ENCODE results near the gene EPHA4.

The EPHA4 gene

DNA sequence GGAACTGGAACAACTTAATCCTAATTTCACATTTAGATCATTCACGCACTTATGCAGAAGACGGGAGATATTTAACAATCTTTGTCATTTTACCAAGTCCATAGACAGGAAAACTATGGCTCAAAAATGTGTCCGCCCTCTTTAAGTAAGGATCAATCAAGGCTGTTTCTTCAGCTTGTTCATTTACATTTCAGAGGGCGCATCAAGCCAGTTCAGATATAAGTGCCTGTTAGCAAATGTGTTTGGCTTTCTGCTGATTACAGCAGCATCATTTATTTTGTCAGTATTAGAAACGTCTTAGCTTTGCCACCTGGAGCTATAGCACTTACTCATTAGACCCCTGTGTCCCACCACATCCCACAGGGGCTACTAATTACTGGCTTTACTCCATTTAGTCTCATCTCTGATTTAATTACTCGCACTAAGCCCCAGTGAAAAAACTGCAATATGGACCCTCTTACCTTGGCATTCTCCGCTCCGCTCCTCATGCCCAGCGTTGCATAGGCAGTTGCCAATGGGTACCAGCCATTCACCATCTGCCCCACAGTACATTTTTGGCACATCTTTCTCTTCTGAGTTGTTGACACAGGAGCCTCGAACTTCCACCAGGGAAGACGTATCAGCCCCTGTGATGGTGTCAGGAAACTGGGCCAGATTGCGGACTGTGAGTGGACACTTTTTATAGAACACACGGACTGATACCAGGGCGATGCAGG is 8.7 kb downstream of the EPHA4 start:
- no peak overlapping the region for H3K27ac ChIP-seq
- TF ChIP-seq, protein P1, sequence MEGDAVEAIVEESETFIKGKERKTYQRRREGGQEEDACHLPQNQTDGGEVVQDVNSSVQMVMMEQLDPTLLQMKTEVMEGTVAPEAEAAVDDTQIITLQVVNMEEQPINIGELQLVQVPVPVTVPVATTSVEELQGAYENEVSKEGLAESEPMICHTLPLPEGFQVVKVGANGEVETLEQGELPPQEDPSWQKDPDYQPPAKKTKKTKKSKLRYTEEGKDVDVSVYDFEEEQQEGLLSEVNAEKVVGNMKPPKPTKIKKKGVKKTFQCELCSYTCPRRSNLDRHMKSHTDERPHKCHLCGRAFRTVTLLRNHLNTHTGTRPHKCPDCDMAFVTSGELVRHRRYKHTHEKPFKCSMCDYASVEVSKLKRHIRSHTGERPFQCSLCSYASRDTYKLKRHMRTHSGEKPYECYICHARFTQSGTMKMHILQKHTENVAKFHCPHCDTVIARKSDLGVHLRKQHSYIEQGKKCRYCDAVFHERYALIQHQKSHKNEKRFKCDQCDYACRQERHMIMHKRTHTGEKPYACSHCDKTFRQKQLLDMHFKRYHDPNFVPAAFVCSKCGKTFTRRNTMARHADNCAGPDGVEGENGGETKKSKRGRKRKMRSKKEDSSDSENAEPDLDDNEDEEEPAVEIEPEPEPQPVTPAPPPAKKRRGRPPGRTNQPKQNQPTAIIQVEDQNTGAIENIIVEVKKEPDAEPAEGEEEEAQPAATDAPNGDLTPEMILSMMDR (conservative IDR thresholded peaks at IDR 0.05; ENCODE audit: low read depth) = no peak
- ChIA-PET POLR2A (ENCODE audit: low non-redundant PET) (no interaction called here), CTCF (interaction anchor here (0.7 kb wide), 1 partner anchor 61 kb away, joined by 3 read pairs; no protein-coding TSS in a partner anchor)
- DNase-seq (ENCODE audit: low spot score) = no peak

DNA sequence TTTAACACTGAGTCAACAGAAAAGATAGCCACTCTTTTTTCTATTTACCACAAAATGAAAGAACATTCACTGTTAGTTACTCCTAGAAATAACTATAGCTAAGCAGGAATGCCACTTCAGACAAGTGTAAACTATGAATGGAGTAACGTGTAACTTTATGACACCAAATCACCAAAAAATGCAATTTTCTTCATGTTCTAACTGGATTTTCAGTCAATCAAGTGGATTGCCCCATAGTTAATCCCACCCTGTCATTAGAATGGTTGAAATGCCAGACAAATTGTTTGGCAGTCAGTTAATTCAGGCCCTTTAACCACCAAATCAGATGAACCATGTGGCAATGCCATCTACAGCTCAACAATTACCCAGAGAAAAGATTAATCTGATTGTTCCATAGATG is 9.9 kb downstream of the EPHA4 start:
- ChIA-PET POLR2A (ENCODE audit: low non-redundant PET) (no interaction called here), CTCF (interaction anchor here (0.7 kb wide), 1 partner anchor 1759 kb away, joined by 8 read pairs; no protein-coding TSS in a partner anchor)
- TF ChIP-seq, protein P1 (conservative IDR thresholded peaks at IDR 0.05; ENCODE audit: low read depth) = no peak
- no peak for DNase-seq (ENCODE audit: low spot score)
- no peak overlapping the region for H3K27ac ChIP-seq

DNA sequence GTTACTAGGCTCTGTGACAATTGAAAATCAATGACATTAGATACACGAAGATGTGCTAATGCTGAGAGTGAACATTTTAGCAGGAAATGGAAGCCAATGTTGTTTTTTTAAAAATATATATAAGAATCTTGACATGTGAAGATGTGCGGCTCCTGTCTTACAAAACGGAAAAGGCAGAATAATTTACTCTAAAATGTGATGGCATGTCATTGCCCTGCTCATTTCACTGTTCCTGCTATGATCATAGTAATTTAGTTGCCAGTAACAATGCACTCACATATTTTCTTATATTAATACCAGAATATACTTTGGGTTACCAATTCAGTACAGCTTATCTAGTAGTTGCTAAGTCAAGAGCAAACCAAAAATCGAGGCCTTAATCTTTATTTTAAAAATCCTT is 10.3 kb downstream of the EPHA4 start:
- CTCF ChIA-PET = interaction anchor here (0.7 kb wide), 1 partner anchor 1759 kb away, joined by 8 read pairs; no protein-coding TSS in a partner anchor
- no peak for DNase-seq (ENCODE audit: low spot score)
- POLR2A ChIA-PET (ENCODE audit: low non-redundant PET) = no interaction called here
- no peak overlapping the region for H3K27ac ChIP-seq
- TF ChIP-seq, protein P1 (conservative IDR thresholded peaks at IDR 0.05; ENCODE audit: low read depth) = no peak

DNA sequence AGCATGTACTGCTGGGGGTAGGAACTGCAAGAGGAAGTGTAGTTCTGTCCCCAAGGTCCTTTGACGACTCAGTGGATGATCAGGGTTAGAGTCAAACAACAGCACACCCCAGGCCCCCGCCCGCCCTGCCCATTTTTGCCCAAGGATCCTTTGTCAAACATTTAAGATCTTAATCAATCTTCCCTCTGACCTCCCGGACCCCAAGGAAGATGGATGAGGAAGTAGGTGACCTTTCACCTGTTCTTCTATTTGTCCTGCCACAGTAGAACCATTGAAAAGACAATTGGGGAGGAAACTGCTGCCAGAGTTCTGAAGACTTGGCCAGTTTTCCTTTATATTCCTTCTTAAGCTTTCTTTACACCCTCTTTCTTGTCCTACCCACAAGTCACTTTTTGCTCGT is 12.1 kb downstream of the EPHA4 start:
- H3K27ac ChIP-seq = no peak overlapping the region
- ChIA-PET CTCF (interaction anchor here (0.7 kb wide), 1 partner anchor 1198 kb away, joined by 3 read pairs; no protein-coding TSS in a partner anchor), POLR2A (ENCODE audit: low non-redundant PET) (no interaction called here)
- DNase-seq (ENCODE audit: low spot score) = no peak
- TF ChIP-seq, protein P1 (conservative IDR thresholded peaks at IDR 0.05; ENCODE audit: low read depth) = no peak

DNA sequence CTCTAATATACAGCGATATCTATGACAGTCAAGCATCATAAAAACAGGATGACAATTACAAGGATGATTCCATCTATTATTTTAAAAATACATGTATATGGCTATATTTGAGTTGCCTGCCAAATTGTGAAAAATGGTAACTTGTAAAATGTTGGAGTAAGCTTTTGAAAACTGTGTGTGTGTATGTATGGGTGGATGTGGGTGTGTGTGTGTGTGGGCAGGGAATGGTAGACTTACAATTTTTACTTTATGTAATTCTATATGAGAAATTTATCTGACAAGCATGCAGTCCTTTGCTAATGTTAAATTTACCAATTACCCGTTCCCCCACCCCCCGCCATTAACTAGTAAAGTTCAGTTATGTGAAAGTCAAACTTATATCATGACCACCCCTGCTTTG is 14.0 kb downstream of the EPHA4 start:
- CTCF ChIA-PET = no interaction called here

DNA sequence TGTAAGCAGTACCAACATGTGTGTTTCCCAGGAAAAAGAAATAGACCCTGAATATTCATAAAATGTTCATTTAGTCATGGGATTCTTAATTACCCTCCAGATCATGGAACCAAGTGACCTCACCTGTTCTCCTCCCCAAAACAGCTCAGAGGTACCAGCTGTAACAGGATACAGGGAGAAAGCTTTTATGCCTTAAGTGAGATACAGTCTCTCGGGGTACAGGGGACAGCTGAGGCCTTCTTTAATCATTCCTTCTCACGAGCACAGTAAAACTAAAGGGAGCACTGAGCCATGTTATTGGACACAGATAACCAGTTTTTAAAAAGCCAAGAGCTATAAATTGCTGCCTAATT is 16.6 kb downstream of the EPHA4 start:
- no peak overlapping the region for H3K27ac ChIP-seq
- no peak for DNase-seq (ENCODE audit: low spot score)
- ChIA-PET CTCF (no interaction called here), POLR2A (ENCODE audit: low non-redundant PET) (no interaction called here)
- TF ChIP-seq, protein P1 (conservative IDR thresholded peaks at IDR 0.05; ENCODE audit: low read depth) = no peak

More for the DNA sequence above, 14.0 kb downstream of the EPHA4 start:
- H3K27ac ChIP-seq = no peak overlapping the region
- POLR2A ChIA-PET (ENCODE audit: low non-redundant PET) = no interaction called here
- DNase-seq (ENCODE audit: low spot score) = no peak
- TF ChIP-seq, protein P1 (conservative IDR thresholded peaks at IDR 0.05; ENCODE audit: low read depth) = no peak
